ENCODE measurements around the gene PCDHGB4.
"Not testable (repeated sequence)": the region's sequence is repeated elsewhere in the genome, so short reads cannot be mapped to it uniquely, and the experiment has no call there.

Gene PCDHGB4

DNA sequence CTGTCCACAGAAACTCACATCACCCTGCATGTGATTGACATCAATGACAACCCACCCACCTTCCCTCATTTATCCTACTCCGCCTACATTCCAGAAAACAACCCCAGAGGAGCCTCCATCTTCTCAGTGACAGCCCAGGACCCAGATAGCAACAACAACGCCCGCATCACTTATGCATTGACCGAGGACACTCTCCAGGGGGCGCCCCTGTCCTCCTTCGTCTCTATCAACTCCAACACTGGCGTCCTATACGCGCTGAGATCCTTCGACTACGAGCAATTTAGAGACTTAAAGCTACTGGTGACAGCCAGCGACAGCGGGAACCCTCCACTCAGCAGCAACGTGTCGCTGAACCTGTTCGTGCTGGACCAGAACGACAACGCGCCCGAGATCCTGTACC is 42.2 kb upstream of the PCDHGB4 start:
- Histone ChIP-seq H3K9me3 (ENCODE audit: control extremely low read depth in 1 of 5, control insufficient read depth in 4 of 5, insufficient read depth in 2 of 5, low read depth in 1 of 5, low read length in 4 of 5) (peaks cover 14 to 58% (median 33%) of the 10 kb centered on the region in 5 experiments), H3K4me3 (ENCODE audit: control insufficient read depth in 1 of 7, extremely low read depth in 1 of 7, insufficient read depth in 4 of 7, low read depth in 2 of 7, low read length in 6 of 7) (no peak overlapping the region), H3K27ac (ENCODE audit: insufficient read depth in 1 of 2, low read depth in 1 of 2, low read length in 2 of 2, poor library complexity in 1 of 2, severe bottlenecking in 2 of 2) (no peak overlapping the region), H3K36me3 (ENCODE audit: control insufficient read depth in 4 of 4, insufficient read depth in 4 of 4, low read length in 3 of 4) (peaks cover 0 to 6% (median 0%) of the 10 kb centered on the region in 4 experiments), H3K27me3 (replicated peaks in 2 of 5; ENCODE audit: control insufficient read depth in 4 of 5, insufficient read depth in 5 of 5, low read length in 4 of 5) (peaks cover 13 to 79% (median 14%) of the 10 kb centered on the region in 5 experiments), H3K4me1 (ENCODE audit: control extremely low read depth in 1 of 4, control insufficient read depth in 4 of 4, insufficient read depth in 4 of 4, low read length in 3 of 4) (no peaks in the 10 kb centered on the region)
- WGBS (ENCODE audit: insufficient coverage), result 24% methylated on average over 16 of the region's 20 CpGs
- ChIA-PET POLR2A (no interaction called here), CTCF (no interaction called here)
- no peak for DNase-seq

DNA sequence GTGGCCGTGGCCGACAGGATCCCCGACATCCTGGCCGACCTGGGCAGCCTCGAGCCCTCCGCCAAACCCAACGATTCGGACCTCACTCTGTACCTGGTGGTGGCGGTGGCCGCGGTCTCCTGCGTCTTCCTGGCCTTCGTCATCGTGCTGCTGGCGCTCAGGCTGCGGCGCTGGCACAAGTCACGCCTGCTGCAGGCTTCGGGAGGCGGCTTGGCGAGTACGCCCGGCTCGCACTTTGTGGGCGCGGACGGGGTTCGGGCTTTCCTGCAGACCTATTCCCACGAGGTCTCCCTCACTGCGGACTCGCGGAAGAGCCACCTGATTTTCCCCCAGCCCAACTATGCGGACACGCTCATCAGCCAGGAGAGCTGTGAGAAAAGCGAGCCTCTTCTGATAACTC is 41.5 kb upstream of the PCDHGB4 start:
- peaks cover 20 to 58% (median 36%) of the 10 kb centered on the region in 5 experiments for H3K9me3 ChIP-seq (ENCODE audit: control extremely low read depth in 1 of 5, control insufficient read depth in 4 of 5, insufficient read depth in 2 of 5, low read depth in 1 of 5, low read length in 4 of 5)
- H3K4me3 ChIP-seq (ENCODE audit: control insufficient read depth in 1 of 7, extremely low read depth in 1 of 7, insufficient read depth in 4 of 7, low read depth in 2 of 7, low read length in 6 of 7); CTCF ChIA-PET; H3K36me3 ChIP-seq (ENCODE audit: control insufficient read depth in 4 of 4, insufficient read depth in 4 of 4, low read length in 3 of 4); H3K27ac ChIP-seq (ENCODE audit: insufficient read depth in 1 of 2, low read depth in 1 of 2, low read length in 2 of 2, poor library complexity in 1 of 2, severe bottlenecking in 2 of 2); POLR2A ChIA-PET; H3K4me1 ChIP-seq (ENCODE audit: control extremely low read depth in 1 of 4, control insufficient read depth in 4 of 4, insufficient read depth in 4 of 4, low read length in 3 of 4); DNase-seq: not testable (repeated sequence)
- H3K27me3 ChIP-seq (replicated peaks in 2 of 5; ENCODE audit: control insufficient read depth in 4 of 5, insufficient read depth in 5 of 5, low read length in 4 of 5), result peaks cover 17 to 79% (median 20%) of the 10 kb centered on the region in 5 experiments
- 35% methylated on average over 6 of the region's 35 CpGs for WGBS (ENCODE audit: insufficient coverage)

DNA sequence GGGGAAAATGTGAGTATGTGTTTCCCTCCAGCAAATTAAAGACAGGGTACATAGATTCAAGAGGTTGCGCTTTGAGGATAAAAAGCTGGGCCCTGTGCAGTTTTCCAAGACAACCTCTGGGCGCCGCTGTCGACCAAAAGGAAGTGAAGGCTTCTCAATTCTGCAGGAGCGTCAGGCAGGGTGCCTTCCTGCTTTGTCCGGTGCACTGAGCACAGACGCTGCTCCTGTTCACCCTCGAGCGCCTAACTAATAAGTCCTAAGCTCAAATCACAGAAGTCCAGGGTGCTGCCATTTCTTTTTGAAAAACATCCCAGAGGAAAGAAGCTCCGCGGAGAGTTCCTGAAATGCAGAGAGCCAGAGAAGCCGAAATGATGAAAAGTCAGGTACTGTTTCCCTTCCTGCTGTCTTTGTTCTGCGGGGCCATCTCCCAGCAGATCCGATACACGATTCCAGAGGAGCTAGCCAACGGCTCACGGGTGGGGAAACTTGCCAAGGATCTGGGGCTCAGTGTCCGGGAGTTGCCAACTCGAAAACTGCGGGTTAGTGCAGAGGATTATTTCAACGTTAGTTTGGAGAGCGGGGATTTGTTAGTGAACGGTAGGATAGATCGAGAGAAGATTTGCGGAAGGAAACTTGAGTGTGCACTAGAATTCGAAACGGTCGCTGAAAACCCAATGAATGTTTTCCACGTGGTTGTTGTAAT is 37.4 kb upstream of the PCDHGB4 start, which contains the start of gene PCDHGB1:
TSS of gene PCDHGB1 (plus strand) at position 183 of the 703 bp plus-strand sequence. CDS start at position 345, 162 bp downstream.
- Histone ChIP-seq H3K4me1 (ENCODE audit: control extremely low read depth in 1 of 4, control insufficient read depth in 4 of 4, insufficient read depth in 4 of 4, low read length in 3 of 4) (no peaks in the 10 kb centered on the region), H3K27me3 (replicated peaks in 2 of 5; ENCODE audit: control insufficient read depth in 4 of 5, insufficient read depth in 5 of 5, low read length in 4 of 5) (peaks cover 19 to 77% (median 23%) of the 10 kb centered on the region in 5 experiments), H3K36me3 (ENCODE audit: control insufficient read depth in 4 of 4, insufficient read depth in 4 of 4, low read length in 3 of 4) (peaks cover 0 to 6% (median 0%) of the 10 kb centered on the region in 4 experiments), H3K9me3 (ENCODE audit: control extremely low read depth in 1 of 5, control insufficient read depth in 4 of 5, insufficient read depth in 2 of 5, low read depth in 1 of 5, low read length in 4 of 5) (peaks cover 14 to 63% (median 40%) of the 10 kb centered on the region in 5 experiments), H3K4me3 (ENCODE audit: control insufficient read depth in 1 of 7, extremely low read depth in 1 of 7, insufficient read depth in 4 of 7, low read depth in 2 of 7, low read length in 6 of 7) (peak within 1 kb of the TSS in 4 of 7 experiments; percentile 4 to 55 (median 18)), H3K27ac (ENCODE audit: insufficient read depth in 1 of 2, low read depth in 1 of 2, low read length in 2 of 2, poor library complexity in 1 of 2, severe bottlenecking in 2 of 2) (no peak within 1 kb of the TSS)
- WGBS (ENCODE audit: insufficient coverage), result 23% methylated on average over 29 of the region's 29 CpGs
- DNase-seq, result peak; percentile 17 to 60 (median 47)
- POLR2A ChIA-PET, result no interaction called here
- CTCF ChIA-PET, result interaction anchor here (1.8 kb wide), 1 partner anchor 207 kb away, joined by 7 read pairs; no protein-coding TSS in a partner anchor

DNA sequence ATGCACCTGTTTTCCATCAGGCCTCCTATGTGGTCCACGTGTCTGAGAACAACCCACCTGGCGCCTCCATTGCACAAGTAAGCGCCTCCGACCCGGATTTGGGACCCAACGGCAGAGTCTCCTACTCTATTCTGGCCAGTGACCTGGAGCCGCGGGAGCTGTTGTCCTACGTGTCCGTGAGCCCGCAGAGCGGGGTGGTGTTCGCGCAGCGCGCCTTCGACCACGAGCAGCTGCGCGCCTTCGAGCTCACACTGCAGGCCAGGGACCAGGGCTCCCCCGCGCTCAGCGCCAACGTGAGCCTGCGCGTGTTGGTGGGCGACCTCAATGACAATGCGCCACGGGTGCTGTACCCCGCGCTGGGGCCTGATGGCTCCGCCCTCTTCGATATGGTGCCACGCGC is 35.9 kb upstream of the PCDHGB4 start:
- no peak overlapping the region for H3K4me3 ChIP-seq (ENCODE audit: control insufficient read depth in 1 of 7, extremely low read depth in 1 of 7, insufficient read depth in 4 of 7, low read depth in 2 of 7, low read length in 6 of 7)
- CTCF ChIA-PET, result interaction anchor here (1.8 kb wide), 1 partner anchor 206 kb away, joined by 7 read pairs; no protein-coding TSS in a partner anchor
- H3K36me3 ChIP-seq (ENCODE audit: control insufficient read depth in 4 of 4, insufficient read depth in 4 of 4, low read length in 3 of 4), result peaks cover 0 to 6% (median 0%) of the 10 kb centered on the region in 4 experiments
- peaks cover 0 to 3% (median 0%) of the 10 kb centered on the region in 4 experiments for H3K4me1 ChIP-seq (ENCODE audit: control extremely low read depth in 1 of 4, control insufficient read depth in 4 of 4, insufficient read depth in 4 of 4, low read length in 3 of 4)
- no peak overlapping the region for H3K27ac ChIP-seq (ENCODE audit: insufficient read depth in 1 of 2, low read depth in 1 of 2, low read length in 2 of 2, poor library complexity in 1 of 2, severe bottlenecking in 2 of 2)
- DNase-seq, result no peak
- POLR2A ChIA-PET, result no interaction called here
- peaks cover 20 to 82% (median 34%) of the 10 kb centered on the region in 5 experiments for H3K27me3 ChIP-seq (replicated peaks in 2 of 5; ENCODE audit: control insufficient read depth in 4 of 5, insufficient read depth in 5 of 5, low read length in 4 of 5)
- H3K9me3 ChIP-seq (ENCODE audit: control extremely low read depth in 1 of 5, control insufficient read depth in 4 of 5, insufficient read depth in 2 of 5, low read depth in 1 of 5, low read length in 4 of 5), result peaks cover 14 to 73% (median 48%) of the 10 kb centered on the region in 5 experiments
- WGBS (ENCODE audit: insufficient coverage), result 30% methylated on average over 17 of the region's 36 CpGs

DNA sequence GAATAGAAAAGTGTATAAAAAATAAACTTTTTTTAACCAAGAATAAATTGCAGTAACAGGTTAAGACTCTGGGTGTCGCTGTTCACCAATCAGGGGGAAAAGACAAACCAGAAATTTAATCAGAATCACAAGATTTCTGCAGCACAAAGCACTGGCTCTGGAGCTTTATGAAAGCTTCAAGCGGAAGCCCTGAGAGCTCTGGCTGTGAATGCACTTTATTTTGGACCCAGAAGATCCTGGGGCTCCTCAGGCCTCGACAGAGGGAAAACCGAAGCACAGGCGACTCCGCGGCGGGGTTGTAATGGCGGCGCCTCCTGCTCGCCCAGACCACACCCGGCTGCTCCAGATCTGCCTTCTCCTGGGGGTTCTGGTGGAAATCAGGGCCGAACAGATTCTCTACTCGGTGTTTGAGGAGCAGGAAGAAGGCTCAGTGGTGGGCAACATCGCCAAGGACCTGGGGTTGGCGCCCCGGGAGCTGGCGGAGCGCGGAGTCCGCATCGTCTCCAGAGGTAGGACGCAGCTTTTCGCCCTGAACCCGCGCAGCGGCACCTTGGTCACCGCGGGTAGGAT is 32.5 kb upstream of the PCDHGB4 start, which contains the start of gene PCDHGA4:
TSS of gene PCDHGA4 (plus strand) at position 122 of the 570 bp plus-strand sequence. CDS start at position 209, 87 bp downstream.
- Histone ChIP-seq H3K27me3 (replicated peaks in 2 of 5; ENCODE audit: control insufficient read depth in 4 of 5, insufficient read depth in 5 of 5, low read length in 4 of 5) (peaks cover 20 to 77% (median 44%) of the 10 kb centered on the region in 5 experiments), H3K36me3 (ENCODE audit: control insufficient read depth in 4 of 4, insufficient read depth in 4 of 4, low read length in 3 of 4) (peaks cover 0 to 6% (median 0%) of the 10 kb centered on the region in 4 experiments), H3K4me3 (ENCODE audit: control insufficient read depth in 1 of 7, extremely low read depth in 1 of 7, insufficient read depth in 4 of 7, low read depth in 2 of 7, low read length in 6 of 7) (peak within 1 kb of the TSS in 3 of 7 experiments; percentile 23 to 62 (median 39)), H3K4me1 (ENCODE audit: control extremely low read depth in 1 of 4, control insufficient read depth in 4 of 4, insufficient read depth in 4 of 4, low read length in 3 of 4) (peaks cover 0 to 3% (median 0%) of the 10 kb centered on the region in 4 experiments), H3K9me3 (ENCODE audit: control extremely low read depth in 1 of 5, control insufficient read depth in 4 of 5, insufficient read depth in 2 of 5, low read depth in 1 of 5, low read length in 4 of 5) (peaks cover 11 to 74% (median 51%) of the 10 kb centered on the region in 5 experiments), H3K27ac (ENCODE audit: insufficient read depth in 1 of 2, low read depth in 1 of 2, low read length in 2 of 2, poor library complexity in 1 of 2, severe bottlenecking in 2 of 2) (no peak within 1 kb of the TSS)
- ChIA-PET POLR2A (no interaction called here), CTCF (interaction anchor here (0.8 to 1.9 kb wide), 2 partner anchors 12 to 15 kb away, joined by 3 to 7 read pairs; partner anchors contain the start of gene PCDHGB3)
- peak in 2 of 3 donors; percentile 28 to 35 for DNase-seq
- 18% methylated on average over 29 of the region's 29 CpGs for WGBS (ENCODE audit: insufficient coverage)

DNA sequence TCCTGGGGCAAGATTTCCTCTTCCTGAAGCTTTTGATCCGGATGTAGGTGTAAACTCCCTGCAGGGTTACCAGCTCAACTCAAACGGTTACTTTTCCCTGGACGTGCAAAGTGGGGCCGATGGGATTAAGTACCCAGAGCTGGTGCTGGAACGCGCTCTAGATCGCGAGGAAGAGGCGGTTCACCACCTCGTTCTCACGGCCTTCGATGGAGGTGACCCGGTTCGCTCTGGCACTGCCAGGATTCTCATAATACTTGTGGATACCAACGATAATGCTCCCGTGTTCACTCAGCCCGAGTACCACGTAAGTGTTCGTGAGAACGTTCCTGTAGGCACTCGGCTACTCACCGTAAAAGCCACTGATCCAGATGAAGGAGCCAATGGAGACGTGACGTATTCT is 31.9 kb upstream of the PCDHGB4 start:
- peaks cover 6 to 74% (median 50%) of the 10 kb centered on the region in 5 experiments for H3K9me3 ChIP-seq (ENCODE audit: control extremely low read depth in 1 of 5, control insufficient read depth in 4 of 5, insufficient read depth in 2 of 5, low read depth in 1 of 5, low read length in 4 of 5)
- 41% methylated on average over 24 of the region's 24 CpGs for WGBS (ENCODE audit: insufficient coverage)
- H3K27me3 ChIP-seq (replicated peaks in 2 of 5; ENCODE audit: control insufficient read depth in 4 of 5, insufficient read depth in 5 of 5, low read length in 4 of 5), result peaks cover 17 to 77% (median 39%) of the 10 kb centered on the region in 5 experiments
- H3K4me3 ChIP-seq (ENCODE audit: control insufficient read depth in 1 of 7, extremely low read depth in 1 of 7, insufficient read depth in 4 of 7, low read depth in 2 of 7, low read length in 6 of 7), result no peak overlapping the region
- peaks cover 0 to 3% (median 0%) of the 10 kb centered on the region in 4 experiments for H3K4me1 ChIP-seq (ENCODE audit: control extremely low read depth in 1 of 4, control insufficient read depth in 4 of 4, insufficient read depth in 4 of 4, low read length in 3 of 4)
- ChIA-PET POLR2A (no interaction called here), CTCF (interaction anchor here (0.8 to 1.9 kb wide), 2 partner anchors 13 to 14 kb away, joined by 3 to 7 read pairs; partner anchors contain the start of gene PCDHGB3)
- no peak overlapping the region for H3K27ac ChIP-seq (ENCODE audit: insufficient read depth in 1 of 2, low read depth in 1 of 2, low read length in 2 of 2, poor library complexity in 1 of 2, severe bottlenecking in 2 of 2)
- DNase-seq, result no peak
- H3K36me3 ChIP-seq (ENCODE audit: control insufficient read depth in 4 of 4, insufficient read depth in 4 of 4, low read length in 3 of 4), result peaks cover 0 to 6% (median 0%) of the 10 kb centered on the region in 4 experiments
